Measurements from ENCODE around the gene NOS1AP.

The NOS1AP gene

DNA sequence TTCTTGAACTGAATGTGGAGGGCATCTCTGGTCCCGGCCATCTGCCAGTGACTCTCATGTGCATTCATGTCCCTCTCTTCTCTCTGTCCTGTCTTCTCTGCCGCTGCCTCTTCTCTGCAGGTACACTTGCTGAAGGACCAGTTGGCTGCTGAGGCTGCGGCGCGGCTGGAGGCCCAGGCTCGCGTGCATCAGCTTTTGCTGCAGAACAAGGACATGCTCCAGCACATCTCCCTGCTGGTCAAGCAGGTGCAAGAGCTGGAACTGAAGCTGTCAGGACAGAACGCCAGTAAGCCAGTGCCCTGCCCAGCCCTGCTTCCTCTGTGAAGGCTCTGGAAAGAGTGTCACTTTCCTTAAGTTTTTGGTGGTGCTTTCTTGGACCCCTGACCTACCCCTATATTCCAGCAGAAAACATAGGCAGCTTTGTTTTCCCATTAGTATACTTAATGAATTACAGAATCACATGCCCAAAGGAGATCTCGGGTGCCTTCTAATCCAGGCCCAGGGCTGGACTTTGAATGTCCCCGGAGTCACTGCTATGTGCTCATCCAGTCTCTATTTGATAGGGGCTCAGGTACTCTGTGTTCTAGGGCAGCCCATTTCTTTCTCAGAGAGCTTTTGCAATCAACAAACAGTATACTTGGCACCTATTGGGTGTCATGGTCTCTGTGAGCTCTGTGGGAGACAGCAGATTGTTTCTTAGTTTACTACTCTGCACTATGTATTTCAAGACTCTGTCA is 296.0 kb downstream of the NOS1AP start:
- no peak for DNase-seq (ENCODE audit: low read depth)
- H3K4me3 ChIP-seq (ENCODE audit: low read depth, low read length), result no peak overlapping the region

DNA sequence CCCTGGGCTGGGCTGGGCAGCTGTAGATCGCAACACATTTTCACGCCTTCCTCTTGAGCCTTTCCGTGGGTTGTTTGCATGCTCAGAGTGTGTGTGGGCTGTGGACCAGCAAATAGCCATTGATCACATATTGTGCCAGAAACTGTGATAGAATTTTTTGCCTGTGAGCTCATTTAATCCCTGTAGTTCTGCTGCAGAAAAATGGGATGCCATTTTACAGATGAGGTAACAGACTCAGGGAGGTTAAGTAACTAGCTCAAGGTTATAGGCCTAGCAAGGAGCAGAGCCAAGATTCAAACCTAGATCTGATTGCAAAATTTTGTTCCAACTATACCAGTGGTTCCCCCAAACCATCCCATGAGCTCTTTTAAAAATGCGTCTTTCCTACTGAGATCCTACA is 296.7 kb downstream of the NOS1AP start:
- no peak overlapping the region for H3K4me3 ChIP-seq (ENCODE audit: low read depth, low read length)
- DNase-seq (ENCODE audit: low read depth), result no peak

DNA sequence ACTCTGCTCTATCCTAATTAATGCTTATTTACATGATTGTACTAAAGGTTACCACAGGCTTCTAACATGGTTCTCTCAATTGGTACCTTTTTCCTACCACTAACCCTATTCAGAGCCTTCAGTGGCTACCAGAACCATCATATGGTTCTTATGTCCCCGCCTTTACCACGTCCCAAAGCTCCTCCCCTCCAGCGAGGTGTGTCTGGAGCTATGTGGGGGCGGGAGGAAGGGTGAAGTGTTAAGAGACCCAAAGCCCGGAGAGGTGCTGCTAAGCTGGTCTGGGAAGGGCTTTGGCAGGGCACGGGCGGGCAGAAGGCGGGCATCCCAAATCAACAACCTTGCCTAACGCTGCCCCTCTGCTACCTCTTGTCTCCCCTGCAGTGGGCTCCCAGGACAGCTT is 297.2 kb downstream of the NOS1AP start:
- DNase-seq (ENCODE audit: low read depth), result no peak
- peak overlapping the region; percentile 33 for H3K4me3 ChIP-seq (ENCODE audit: low read depth, low read length)

DNA sequence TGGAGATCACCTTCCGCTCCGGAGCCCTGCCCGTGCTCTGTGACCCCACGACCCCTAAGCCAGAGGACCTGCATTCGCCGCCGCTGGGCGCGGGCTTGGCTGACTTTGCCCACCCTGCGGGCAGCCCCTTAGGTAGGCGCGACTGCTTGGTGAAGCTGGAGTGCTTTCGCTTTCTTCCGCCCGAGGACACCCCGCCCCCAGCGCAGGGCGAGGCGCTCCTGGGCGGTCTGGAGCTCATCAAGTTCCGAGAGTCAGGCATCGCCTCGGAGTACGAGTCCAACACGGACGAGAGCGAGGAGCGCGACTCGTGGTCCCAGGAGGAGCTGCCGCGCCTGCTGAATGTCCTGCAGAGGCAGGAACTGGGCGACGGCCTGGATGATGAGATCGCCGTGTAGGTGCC is 297.6 kb downstream of the NOS1AP start:
- peak overlapping the region; percentile 33 for H3K4me3 ChIP-seq (ENCODE audit: low read depth, low read length)
- no peak for DNase-seq (ENCODE audit: low read depth)

DNA sequence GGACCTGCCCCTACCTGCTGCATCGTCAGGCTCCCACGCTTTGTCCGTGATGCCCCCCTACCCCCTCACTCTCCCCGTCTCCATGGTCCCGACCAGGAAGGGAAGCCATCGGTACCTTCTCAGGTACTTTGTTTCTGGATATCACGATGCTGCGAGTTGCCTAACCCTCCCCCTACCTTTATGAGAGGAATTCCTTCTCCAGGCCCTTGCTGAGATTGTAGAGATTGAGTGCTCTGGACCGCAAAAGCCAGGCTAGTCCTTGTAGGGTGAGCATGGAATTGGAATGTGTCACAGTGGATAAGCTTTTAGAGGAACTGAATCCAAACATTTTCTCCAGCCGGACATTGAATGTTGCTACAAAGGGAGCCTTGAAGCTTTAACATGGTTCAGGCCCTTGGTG is 298.3 kb downstream of the NOS1AP start:
- no peak for DNase-seq (ENCODE audit: low read depth)
- H3K4me3 ChIP-seq (ENCODE audit: low read depth, low read length), result no peak overlapping the region

DNA sequence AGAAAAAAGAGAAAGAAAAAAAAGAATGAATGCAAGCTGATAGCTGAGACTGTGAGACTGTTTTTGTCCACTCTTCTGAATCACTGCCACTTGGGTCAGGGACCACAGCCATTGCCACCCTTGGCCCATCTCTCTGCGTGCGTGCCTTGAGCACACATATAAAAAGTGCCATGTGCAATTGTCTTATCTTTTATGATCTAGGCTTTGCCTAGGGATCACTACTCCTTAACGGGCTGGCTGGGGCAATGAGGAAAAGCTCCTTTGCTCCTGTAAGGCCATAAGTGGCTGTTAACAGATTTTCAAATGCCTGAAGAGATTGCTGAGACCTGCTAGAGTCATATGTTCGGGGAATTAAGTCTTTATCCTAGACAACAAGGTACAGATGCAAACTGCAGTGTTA is 299.0 kb downstream of the NOS1AP start:
- H3K4me3 ChIP-seq (ENCODE audit: low read depth, low read length), result no peak overlapping the region
- DNase-seq (ENCODE audit: low read depth), result no peak

DNA sequence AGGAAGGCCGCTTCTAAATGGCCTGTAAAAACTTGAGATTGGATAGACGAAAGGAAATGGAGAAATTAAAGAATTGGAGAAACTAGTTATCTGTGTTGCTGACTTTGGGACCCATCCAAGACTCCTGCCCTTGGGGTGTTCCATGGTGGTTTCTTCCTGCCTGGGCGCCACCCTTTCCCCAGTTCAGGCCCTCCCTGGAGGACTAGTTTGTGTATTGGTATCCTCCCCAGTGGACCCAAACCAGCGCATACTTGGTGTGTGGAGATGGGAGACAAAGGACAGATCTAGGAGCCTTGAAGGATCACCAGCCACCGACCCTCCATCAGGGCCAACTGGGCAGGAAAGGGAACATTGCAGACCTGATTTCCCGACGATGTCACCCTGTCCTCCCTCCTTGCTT is 300.1 kb downstream of the NOS1AP start:
- no peak overlapping the region for H3K4me3 ChIP-seq (ENCODE audit: low read depth, low read length)
- DNase-seq (ENCODE audit: low read depth), result no peak

DNA sequence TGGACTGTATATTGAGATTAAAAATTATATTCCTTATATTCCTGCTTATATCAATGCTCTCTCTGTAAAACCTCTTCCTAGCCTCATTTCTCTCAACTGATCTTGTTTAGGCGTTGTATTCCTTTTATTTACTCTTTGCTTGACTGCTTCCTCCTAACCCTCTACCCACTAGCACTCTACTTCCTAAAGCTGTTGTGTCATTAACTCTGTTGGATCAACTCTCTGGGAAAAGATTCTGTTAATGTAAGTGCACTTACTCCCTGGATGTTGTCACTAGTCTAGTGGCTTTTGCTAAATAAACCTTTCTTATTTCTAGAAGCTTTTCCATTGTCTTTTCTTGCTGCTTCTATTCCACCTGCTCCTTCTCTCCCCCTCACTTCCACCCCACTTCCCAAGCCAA is 300.7 kb downstream of the NOS1AP start:
- no peak overlapping the region for H3K4me3 ChIP-seq (ENCODE audit: low read depth, low read length)
- DNase-seq (ENCODE audit: low read depth), result no peak

DNA sequence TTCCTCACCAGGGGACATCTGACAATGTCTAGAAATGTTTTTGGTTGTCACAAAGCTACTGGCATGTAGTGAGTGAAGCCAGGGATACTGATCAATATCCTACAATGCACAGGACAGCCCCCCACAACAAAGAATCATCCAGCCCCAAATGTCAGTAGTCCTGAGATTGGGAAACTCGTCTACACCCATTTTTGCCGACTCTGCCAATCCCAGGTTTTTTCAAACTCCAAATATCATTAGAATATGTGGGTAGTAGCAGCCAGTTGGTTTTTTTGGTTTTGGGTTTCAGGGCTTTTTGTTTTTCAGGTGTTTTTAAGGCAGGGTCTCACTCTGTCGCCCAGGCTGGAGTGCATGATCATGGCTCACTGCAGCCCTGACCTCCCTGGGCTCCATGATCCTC is 301.2 kb downstream of the NOS1AP start:
- DNase-seq (ENCODE audit: low read depth), result no peak
- no peak overlapping the region for H3K4me3 ChIP-seq (ENCODE audit: low read depth, low read length)

DNA sequence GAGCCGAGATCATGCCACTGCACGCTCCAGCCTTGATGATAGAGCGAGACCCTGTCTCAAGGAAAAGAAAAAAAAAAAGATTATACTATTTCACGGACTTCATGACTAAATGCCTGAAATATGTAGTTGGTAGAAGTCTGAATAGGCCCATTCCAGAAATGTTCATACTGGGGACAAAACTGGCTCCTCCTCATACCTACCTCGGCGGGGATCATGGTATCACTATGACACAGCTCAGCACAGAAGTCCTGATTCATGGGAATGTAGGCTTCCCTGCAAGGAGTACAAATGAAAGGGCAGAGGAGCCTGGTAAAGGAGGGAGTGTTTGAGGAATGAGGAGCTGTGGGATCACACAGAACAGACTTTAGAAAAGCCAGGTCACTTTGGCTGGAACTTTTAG is 302.1 kb downstream of the NOS1AP start:
- no peak for DNase-seq (ENCODE audit: low read depth)
- no peak overlapping the region for H3K4me3 ChIP-seq (ENCODE audit: low read depth, low read length)

DNA sequence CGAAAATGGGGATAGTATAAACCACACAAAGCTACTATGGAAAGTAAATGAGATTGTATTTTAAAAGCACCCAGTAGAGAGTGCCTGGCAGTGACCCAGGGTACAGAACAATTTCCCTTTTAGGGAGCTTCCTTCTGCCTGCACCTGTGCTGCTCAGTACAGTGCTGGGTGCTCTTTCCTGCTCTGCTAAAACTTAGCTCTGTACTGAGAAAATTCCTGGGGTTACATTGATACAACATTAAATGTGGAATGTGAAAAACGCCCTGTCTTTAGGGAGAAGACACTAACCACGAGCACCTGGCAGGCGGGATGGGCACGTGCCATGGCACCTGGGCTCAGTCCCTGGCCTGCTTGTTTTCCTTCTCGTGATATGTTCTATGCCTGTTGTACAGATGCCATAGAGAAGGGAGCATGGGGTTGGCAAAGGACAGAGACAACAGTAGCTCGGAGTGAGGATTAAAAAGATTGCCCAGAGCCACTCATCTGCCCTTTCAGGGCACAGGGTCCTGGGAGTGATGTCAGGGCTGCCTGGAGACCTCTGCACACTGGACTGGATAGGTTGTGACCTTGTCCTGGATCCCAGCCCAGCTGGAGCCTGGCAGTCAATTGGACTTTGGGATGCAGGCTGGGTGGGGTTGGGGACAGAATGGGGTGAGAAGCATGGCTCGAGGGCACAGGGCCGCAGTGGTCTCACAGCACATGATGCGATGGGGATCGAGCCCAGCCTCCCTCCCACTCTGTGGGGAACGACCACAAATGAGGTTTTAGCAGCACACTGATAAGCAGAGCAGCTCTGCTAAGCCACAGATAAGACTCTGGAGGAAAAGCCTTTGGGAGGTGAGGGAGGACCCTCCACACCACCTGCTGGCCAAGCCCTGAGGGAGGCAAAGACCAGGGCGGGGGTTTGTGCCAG is 302.9 kb downstream of the NOS1AP start:
- H3K4me3 ChIP-seq (ENCODE audit: low read depth, low read length), result no peak overlapping the region
- no peak for DNase-seq (ENCODE audit: low read depth)

DNA sequence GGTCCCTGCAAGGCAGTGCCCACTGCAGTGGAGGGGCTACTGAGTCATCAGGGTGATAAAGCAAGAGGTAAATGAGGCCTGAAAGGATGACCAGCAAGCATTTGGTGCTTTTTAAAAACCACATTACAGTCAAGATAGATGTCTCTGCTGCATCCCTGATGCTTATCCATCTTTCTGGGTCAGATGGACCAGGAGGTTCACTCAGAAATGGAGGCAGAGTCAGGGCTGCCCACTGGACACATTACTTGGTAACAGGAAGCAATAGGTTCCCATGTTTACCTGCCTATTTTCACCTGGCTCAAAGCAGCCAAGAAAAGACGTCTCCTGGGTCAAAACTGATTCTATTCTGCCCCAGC is 303.6 kb downstream of the NOS1AP start:
- no peak overlapping the region for H3K4me3 ChIP-seq (ENCODE audit: low read depth, low read length)
- no peak for DNase-seq (ENCODE audit: low read depth)

DNA sequence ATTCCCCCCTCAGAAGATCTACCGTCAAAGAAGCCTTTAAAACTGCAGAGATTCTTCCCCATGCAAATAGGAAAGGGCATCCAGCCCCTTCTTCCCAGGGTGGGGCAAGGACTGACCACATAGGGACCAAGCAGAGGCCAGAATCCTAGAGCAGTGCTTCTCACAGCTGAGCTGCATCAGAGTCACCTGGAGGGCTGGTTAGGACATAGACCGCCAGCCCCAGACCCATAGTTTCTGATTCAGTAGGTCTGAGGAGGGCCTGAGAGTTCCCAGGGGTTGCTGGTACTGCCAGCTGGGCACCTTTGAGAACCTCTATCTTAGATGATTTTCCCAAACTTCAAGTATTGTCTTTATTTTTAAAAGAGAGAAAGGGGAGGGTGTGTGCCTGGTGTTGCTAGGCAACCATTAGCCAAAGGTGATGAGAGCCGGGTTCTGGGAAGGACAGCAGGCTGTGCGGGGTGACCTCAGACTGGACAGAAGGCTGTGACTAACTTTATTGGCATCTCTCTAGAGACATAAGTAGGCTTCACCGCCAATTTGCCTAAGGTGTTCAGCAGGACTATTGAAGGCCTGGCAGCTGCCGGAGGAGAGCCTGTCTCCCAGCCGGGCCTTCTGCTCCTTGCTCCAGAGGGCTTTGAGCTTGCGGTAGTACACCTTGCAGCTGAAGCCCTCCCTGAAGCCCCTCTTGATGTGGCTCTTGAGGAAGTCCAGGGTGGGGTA is 304.2 kb downstream of the NOS1AP start:
- H3K4me3 ChIP-seq (ENCODE audit: low read depth, low read length), result no peak overlapping the region
- DNase-seq (ENCODE audit: low read depth), result no peak

DNA sequence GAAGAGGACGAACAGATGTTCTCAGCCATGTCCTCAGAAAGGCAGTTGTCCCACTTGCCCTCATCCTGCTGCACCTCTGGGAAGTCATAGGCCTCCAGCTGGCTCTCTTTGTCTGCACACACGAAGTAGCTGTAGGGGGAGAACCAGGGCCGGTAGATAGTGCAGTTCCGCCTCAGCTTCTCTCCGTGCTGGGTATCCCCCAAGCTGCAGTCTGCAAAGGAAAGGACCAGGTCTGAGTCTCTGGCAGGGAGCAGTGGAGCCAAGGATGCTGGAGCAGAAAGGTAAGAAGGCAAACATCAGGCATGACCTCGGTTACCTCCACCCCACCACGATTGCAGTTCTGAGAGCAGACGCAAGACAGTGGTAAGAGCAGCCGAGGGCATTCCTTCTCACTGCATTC is 304.9 kb downstream of the NOS1AP start:
- H3K4me3 ChIP-seq (ENCODE audit: low read depth, low read length), result no peak overlapping the region
- DNase-seq (ENCODE audit: low read depth), result no peak

DNA sequence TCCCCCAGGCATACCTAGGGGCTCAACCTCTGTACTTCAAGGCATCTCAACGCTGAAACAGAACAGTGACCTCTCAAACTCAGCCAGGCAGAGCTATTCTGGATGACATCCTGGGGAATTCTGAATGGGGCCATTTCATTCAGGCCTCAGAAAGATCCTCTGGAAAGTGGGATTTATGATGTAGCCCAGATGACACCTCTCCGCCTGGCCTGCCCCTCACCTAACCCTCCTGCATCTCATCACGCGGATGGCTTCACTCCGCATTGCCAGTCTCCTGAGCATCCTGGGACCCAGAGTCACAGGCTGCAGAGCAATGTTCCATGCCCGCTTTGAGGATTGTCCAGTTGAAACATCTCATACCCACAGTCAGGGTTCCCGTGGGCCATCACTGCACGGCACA is 306.0 kb downstream of the NOS1AP start:
- no peak for DNase-seq (ENCODE audit: low read depth)
- no peak overlapping the region for H3K4me3 ChIP-seq (ENCODE audit: low read depth, low read length)

DNA sequence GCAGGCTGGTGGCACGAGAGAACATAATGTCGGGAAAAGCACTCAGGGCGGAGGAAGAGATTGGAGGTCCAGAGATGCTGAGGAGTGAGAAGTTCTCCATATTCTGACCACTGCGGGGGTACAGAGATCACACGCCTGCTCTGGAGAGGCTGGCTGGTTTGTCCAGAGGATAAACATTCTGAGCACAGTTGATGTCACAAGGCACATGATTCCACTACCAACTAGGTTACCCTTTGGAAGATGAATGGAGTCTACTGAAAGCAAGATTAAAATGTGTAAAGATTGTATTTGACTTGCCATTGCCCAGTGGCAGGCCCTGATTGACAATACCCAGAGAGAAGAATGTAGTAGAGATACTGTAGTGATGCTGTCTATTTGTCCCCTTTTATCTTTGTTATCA is 307.2 kb downstream of the NOS1AP start, which contains the start of gene SPATA46:
SPATA46 (minus strand) TSS at position 164 of the 400 bp plus-strand sequence; CDS start at position 100, 64 bp downstream.
- no peak within 1 kb of the TSS for H3K4me3 ChIP-seq (ENCODE audit: low read depth, low read length)
- DNase-seq (ENCODE audit: low read depth), result no peak

DNA sequence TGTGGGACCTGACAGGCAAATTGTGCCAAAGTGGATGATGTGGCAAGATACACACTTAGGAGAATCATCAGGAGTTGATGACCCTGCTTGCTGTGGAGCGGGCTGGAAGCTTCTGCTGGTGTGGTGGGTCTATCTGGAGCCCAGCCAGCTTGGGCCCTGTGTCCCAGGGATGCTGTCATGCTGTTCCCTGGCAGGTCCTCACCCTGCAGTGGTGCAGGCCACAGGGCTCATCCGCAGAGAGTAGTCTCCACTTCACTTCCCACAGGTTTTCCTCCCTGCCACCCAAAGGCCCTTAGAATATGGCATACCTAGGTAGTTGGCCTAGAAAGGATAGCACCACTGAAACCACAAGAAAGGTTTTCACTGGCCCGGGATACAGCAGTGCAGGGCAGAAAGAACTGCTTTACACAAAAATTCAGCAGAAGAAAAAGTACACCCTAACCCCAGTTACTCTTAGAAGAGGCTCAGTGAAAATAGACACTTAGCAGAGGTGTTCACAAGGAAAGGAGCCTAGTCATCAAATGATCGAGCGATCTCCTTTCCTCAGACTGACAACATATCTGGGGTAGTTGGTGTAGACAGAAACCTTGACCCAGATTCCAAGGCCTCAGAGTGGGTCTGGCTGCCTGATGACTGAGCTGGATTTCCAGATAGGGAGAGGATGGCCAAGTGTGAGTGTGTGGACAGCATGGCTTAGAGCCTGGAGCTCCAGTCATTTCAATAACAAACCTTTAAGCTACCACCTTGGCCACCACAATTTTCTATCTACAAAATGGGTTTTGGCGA is 310.8 kb downstream of the NOS1AP start:
- no peak overlapping the region for H3K4me3 ChIP-seq (ENCODE audit: low read depth, low read length)
- no peak for DNase-seq (ENCODE audit: low read depth)

DNA sequence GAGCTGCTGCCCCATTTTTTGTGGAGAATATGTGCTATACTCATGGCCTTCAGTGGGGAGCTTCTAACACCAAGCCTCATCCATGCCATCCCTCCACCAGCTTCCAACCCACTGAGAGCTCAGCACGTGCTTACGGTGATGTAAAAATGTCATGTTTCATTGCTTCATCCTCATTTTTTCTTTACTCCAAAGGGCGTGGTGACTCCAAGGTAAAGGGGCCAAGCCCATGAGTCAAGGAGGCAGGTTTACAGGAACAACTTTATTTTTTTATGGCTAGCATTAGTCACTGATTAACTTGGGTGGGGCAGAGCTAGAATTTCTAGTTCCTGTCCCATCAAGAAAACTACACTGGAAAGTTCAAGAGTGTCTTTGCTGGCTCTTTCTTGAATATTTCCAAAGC is 311.9 kb downstream of the NOS1AP start, which contains the start of gene C1orf226:
C1orf226 (plus strand) TSS at position 346 of the 400 bp plus-strand sequence. CDS start 174 bp downstream, outside the sequence.
- no peak within 1 kb of the TSS for H3K4me3 ChIP-seq (ENCODE audit: low read depth, low read length)
- no peak for DNase-seq (ENCODE audit: low read depth)

All from skeletal muscle cell (primary cell).